Measurements from ENCODE around the gene SGIP1.
"Not testable (repeated sequence)": the region's sequence is repeated elsewhere in the genome, so short reads cannot be mapped to it uniquely, and the experiment has no call there.

The SGIP1 gene

DNA sequence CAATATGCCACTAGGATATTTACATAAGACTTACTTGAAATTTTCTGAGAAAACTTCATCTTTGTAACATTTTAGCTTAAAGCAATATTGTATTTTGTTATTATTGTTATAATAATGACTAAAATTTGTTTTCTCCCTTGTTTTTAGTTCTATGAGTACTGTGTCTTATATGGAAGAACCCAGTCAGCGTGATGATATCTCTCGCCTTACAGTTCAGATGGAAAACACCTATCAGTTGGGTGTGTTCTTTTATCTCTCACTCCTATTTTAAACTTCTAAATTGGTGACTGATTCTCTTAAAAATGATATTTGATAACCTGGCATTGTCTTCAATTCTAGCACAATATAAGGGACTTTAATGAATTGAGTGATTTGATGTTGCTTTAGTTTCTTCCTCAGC is 236.3 kb downstream of the SGIP1 start:
- no peak for DNase-seq (ENCODE audit: low spot score)

DNA sequence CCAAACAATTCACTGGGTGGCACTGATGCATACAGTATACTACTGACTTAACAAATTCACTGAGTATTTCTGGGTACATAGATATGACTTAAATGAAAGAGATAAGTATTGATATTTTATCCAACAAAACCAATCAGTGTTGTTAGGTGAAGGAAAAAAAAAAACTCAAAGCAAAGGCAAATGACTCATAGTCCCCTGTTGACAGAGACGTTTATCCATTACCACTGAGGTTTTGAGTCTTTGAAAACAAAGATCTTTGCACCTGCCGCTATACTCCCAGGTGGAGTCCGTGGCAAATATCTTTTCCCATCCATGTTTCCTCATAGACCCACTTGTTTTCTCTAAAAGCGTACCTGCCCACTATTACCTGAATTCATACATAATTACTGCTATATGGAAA is 236.7 kb downstream of the SGIP1 start:
- no peak for DNase-seq (ENCODE audit: low spot score)

DNA sequence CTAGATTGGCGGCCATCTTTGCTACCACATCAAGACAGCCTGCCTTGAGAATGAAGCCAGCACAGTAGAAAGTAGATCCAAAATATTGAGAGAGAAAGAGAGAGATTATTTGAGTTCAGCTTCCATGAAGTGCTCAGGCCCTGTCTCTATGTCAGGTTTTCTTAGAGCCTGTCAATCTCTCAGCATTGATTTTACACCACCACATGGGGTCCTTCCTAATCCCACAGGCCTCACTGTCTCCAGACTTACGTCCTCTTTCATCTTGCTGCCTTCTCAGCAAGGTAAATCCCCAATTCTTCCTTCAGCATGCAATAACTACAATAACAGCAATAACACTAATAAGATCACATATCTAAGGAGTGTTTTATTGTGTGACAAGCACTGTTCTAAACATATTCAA is 239.3 kb downstream of the SGIP1 start:
- DNase-seq (ENCODE audit: low spot score), result no peak

DNA sequence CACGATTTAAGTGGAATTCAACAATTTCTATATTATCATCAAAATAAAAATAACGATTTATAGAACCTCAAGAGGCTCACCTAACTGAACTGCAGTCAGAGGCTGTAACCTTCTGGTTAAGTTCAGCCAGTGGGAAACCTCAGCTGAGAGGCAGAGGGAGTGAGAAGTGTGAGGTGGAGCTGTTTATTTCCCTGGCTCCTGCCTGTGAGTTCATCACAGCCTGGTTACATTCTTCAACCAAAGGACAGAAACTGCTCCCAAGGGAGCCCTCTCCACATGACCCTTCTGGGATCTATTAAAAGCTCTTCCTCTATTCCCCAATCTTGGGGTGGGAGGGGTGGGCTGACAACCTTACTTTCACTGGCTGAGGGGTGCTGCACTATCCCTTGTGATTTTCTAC is 240.5 kb downstream of the SGIP1 start:
- DNase-seq (ENCODE audit: low spot score), result no peak

DNA sequence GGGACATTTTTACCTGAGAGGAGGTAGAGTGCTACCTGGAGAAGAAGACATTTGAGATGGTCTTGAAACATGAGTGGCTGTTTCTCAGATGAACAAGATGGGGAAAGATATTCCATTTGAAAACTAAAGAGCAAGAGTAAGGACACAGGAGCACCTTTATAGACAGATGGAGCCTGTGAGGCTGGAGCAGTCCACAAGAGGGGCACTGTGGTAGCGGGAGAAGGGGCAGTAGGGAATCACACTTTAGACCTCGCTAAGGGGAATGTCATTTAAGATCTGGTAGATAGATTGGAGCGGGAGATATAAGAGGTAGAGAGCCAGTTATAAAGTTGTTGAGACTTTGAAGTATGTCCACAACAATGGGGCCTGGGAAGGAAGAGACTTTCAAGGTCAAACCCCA is 241.7 kb downstream of the SGIP1 start:
- no peak for DNase-seq (ENCODE audit: low spot score)

DNA sequence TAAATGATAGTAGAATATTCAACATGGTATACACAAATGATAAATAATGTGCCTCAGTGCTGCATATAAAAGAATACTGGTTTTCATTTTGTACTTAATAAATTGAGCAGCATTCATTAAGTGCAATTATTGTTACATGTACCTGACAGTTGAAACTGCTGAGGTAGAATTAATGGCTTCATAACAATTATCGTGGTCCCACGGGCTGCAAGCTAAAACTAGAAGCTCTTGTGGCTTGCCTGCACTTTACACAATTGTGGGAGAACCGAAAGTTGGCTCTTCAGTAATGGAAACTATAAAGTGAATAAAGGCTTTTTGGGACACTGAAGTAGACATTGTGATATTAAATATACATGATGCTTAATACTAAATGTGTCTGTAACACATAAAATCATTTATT is 243.9 kb downstream of the SGIP1 start:
- DNase-seq (ENCODE audit: low spot score), result no peak

DNA sequence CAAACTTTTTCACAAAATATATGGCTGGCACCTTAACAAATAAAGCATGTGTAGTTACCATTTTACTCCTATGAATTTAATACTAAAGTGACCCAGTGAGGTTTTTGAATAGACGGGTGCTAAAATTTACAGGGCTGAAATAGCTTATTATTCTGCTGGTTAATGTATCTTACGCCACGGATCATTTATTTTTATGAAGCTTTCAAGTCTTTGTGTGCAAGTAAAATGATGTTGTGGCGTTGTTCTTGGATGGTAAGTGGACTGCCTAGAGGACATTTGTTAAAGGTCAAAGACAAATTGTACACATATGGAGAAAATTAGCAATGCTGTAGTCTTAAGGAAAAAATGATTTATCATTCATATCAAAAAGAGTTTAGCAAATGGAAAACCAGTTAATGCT is 244.3 kb downstream of the SGIP1 start:
- DNase-seq (ENCODE audit: low spot score), result no peak

DNA sequence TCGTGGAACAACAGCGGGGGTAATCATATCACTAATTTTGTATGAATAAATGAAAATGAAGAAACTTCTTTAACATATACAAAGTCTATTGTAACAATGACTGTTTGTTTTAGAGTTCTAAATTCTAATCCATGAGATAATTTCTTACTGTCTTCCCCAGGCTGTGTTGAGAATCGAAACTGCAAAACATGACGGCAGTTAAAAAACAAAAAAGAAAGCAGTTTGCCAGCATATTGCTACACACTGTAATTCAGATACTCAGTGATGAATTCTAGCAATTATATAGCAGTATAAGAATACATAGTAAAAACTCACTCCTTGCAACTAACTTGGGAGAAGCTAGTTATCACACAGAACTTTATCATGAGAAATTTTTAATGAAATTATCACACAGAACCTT is 245.0 kb downstream of the SGIP1 start:
- no peak for DNase-seq (ENCODE audit: low spot score)

DNA sequence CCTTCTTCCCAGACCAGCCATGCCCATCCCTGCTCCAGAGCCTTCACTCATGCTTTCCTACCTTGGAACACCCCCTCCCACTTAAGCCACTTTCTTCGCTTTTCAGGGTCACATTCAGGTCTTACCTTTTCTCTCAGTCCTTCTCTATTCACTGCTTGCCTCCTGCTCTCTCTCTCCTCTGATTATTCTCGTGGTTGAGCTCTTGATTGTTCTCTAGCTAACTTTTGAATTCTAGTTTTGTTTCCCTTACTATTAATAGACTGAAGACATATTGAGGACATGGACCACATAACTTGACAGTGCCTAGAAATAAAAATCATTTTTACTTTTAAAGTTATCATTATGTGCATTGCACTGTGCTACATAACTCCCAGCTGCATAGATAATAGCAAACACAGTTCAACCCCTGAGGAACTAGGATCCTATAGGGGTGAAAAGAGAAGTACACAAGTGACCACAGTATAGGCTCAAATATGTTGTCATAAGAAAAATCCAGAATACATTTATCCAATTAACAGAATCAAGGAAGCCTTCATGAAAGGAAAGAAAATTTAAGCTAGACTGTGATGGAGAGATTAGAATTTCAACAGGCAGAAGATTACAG is 245.6 kb downstream of the SGIP1 start:
- no peak for DNase-seq (ENCODE audit: low spot score)

DNA sequence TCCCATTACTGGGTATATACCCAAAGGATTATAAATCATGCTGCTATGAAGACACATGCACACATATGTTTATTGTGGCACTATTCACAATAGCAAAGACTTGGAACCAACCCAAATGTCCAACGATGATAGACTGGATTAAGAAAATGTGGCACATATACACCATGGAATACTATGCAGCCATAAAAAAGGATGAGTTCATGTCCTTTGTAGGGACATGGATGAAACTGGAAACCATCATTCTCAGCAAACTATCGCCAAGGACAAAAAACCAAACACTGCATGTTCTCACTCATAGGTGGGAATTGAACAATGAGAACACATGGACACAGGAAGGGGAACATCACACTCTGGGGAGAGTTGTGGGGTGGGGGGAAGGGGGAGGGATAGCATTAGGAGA is 251.8 kb downstream of the SGIP1 start:
- DNase-seq (ENCODE audit: low spot score), result not testable (repeated sequence)

DNA sequence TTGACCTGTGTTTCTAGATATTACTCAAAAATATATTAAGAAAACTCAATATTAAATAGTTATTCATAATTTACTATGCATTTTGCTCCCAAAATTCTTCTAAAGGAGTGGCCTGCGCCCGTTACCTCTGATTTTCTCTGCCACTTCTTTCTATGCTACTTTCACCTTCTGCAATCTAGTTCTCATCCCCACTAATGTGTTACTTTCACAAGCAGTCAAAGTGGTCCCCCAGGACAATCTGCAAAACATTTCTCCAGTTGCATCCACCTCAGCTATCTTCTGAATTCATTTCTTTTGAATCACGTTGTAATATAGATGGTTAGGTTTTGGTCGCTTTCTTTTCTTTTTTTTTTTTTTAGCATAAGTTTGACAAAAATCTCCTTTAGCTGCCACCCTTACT is 253.7 kb downstream of the SGIP1 start:
- peak; percentile 38 for DNase-seq (ENCODE audit: low spot score)

DNA sequence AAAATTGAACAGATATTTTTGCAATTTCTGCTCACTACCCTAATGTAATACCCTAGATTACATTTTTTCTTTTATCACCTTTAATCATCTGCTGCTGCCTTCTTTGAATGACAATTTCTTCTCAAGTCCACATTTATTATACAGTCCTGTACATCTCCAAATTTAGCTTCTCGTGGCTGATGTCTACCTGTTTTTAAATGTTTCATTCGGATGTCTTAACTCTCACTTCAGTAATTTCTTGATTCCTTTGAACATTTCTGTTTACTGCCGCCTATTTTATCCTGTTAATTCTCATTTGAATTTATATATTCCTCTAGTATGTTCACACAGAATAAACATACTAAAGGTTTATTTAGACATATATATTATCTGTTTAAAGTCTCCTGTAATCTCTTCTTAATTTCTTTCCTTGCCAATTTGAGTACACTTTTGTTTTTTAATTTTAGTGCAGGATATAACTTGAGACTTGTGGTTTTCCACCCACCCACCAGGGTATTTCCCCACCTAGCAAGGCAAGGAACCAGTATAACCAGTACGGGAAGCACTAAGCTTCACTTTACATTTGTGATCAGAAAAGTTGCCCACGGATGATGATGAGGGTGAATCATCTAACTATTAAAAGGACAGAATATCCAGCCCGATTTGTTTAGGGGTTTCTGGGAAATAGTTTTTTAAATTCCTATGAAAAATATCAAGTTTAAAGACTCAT is 254.4 kb downstream of the SGIP1 start:
- peak; percentile 67 for DNase-seq (ENCODE audit: low spot score)

DNA sequence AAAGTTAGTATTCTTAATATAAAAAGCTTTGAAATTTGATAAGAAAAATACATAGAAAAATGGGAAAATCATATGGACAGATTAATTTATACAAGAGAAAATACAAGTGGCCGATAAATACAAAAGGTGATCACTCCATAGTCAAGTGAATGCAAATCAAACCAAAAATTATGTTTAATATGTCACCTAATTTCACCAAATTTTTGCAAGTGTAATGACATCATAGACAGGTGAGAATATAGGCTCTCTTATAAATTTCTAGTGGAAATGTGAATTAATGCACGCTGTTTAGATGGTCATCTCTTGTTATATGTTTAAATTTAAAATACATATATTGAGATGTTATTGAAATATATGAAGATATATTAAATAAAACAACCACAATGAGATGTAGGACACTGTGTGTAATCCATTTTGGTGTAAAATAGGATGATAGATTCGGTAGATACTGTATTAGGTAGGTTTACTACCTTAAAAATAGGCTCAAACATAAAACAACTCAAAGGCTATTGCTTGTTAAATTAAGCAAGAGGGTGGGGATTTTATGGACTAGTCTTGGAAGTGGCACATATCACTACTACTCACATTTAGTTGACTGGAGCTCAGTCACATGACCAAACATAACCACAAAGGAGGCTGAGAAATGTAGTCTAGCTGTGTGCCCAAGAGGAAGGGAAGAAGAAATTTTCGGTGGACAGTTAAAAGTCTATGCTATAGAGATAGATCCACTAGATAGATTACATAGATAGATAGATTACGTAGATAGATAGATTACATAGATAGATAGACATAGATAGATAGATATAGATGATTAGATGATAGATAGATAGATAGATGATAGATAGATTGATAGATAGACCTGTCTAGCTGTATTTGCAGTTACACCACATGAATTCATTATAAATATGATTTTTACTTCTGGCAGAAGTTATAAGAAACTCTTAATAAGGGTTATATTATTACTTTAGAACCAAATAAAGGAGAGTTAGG is 258.0 kb downstream of the SGIP1 start:
- DNase-seq (ENCODE audit: low spot score), result no peak

DNA sequence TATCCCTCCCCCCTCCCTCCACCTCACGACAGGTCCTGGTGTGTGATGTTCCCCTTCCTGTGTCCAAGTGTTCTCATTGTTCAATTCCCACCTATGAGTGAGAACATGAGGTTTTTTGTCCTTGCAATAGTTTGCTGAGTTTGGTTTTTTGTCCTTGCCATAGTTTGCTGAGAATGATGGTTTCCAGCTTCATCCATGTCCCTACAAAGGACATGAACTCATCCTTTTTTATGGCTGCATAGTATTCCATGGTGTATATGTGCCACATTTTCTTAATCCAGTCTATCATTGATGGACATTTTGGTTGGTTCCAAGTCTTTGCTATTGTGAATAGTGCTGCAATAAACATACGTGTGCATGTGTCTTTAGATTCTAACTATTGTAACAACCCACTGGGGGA is 261.9 kb downstream of the SGIP1 start:
- not testable (repeated sequence) for DNase-seq (ENCODE audit: low spot score)

All from activated CD4-positive, alpha-beta T cell treated with anti-CD3 and anti-CD28 coated beads, Interleukin-2, Interleukin-4, amounts not matched to agents 100 ng/mL and 50 ng/mL, durations not matched to agents 16 hours and 8 hours (primary cell).